HCT116 (cell line): Measurements from ENCODE around the gene CDKL4.

Source experiments
- EZH2 ChIP-seq: fragments of 200-600 bp; sonication (generic); IDR thresholded peaks from 2 replicates; pipeline ENCODE4 v1.6.1; 2017; ENCODE audit warnings: antibody characterized with exemption, mixed run types
- POLR2AphosphoS5 ChIP-seq: IDR thresholded peaks from 2 replicates; pipeline ENCODE4 v1.6.1; 2011; ENCODE audit warnings: mild to moderate bottlenecking, low read depth, low read length, moderate library complexity
- YY1 ChIP-seq: IDR thresholded peaks from 2 replicates; pipeline ENCODE4 v1.6.1; 2011; ENCODE audit warnings: low read length, low read depth, moderate library complexity, mild to moderate bottlenecking; ENCODE audit not compliant: insufficient replicate concordance; ENCODE audit errors: extremely low read depth
- ZFX ChIP-seq: fragments of 450-650 bp; IDR thresholded peaks from 2 replicates; pipeline ENCODE4 v1.6.1; 2017
- ZNF274 ChIP-seq: fragments of 200-500 bp; sonication (Bioruptor generic); IDR thresholded peaks from 2 replicates; pipeline ENCODE4 v1.6.1; 2014; ENCODE audit warnings: mild to moderate bottlenecking, low read depth, low read length, inconsistent platforms
- TF ChIP-seq, protein P1 (sequence below): IDR thresholded peaks from 2 replicates; pipeline ENCODE4 v1.6.1; 2011; ENCODE audit warnings: mild to moderate bottlenecking, low read length, moderate library complexity; ENCODE audit not compliant: insufficient replicate concordance; ENCODE audit errors: extremely low read depth
- TF ChIP-seq, protein P2 (sequence below), 3 experiments: fragments of 200-600 bp in 1 of 3; sonication (generic) in 1 of 3; IDR thresholded peaks in 2 of 3; conservative IDR thresholded peaks in 1 of 3; 2 replicates each; pipeline ENCODE4 v1.5.1; 2012 to 2017; ENCODE audit warnings: low read depth in 2 of 3, low read length in 2 of 3, antibody characterized with exemption in 1 of 3, borderline replicate concordance in 1 of 3, control low read depth in 1 of 3, mild to moderate bottlenecking in 1 of 3, mixed read lengths in 1 of 3, mixed run types in 1 of 3, moderate library complexity in 1 of 3; ENCODE audit not compliant: insufficient read depth in 1 of 3

DNA sequence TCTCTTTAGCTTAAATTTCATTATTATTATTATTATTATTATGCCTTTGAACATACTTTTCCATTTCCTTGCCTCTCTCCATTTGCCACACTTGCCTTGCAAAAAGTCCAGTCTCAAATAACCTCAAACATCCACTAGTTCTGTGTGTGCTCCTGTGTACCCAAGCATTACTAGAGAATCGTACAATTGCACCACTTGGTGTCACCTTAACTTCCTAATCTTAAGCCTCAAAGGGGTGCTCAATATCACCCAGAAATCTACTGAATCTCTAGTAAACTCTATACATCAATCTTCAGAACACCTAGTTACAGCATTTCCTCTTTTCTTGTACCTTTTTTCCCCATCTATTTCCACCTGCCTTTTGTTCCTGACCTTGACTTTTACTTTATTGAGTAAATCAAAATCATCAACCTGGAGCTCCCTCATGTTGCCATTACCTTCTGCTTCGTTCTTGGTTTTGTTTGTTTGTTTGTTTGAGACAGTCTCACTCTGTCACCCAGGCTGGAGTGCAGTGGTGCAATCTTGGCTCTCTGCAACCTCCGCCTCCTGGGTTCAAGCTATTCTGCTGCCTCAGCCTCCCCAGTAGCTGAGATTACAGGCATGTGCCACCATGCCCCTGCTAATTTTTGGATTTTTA is 110.4 kb downstream of the CDKL4 start:
- TF ChIP-seq POLR2AphosphoS5 (no peak), YY1 (no peak), ZFX (no peak), ZNF274 (no peak), EZH2 (no peak)
- TF ChIP-seq, protein P1, sequence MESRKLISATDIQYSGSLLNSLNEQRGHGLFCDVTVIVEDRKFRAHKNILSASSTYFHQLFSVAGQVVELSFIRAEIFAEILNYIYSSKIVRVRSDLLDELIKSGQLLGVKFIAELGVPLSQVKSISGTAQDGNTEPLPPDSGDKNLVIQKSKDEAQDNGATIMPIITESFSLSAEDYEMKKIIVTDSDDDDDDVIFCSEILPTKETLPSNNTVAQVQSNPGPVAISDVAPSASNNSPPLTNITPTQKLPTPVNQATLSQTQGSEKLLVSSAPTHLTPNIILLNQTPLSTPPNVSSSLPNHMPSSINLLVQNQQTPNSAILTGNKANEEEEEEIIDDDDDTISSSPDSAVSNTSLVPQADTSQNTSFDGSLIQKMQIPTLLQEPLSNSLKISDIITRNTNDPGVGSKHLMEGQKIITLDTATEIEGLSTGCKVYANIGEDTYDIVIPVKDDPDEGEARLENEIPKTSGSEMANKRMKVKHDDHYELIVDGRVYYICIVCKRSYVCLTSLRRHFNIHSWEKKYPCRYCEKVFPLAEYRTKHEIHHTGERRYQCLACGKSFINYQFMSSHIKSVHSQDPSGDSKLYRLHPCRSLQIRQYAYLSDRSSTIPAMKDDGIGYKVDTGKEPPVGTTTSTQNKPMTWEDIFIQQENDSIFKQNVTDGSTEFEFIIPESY, result no peak
- TF ChIP-seq, protein P2, sequence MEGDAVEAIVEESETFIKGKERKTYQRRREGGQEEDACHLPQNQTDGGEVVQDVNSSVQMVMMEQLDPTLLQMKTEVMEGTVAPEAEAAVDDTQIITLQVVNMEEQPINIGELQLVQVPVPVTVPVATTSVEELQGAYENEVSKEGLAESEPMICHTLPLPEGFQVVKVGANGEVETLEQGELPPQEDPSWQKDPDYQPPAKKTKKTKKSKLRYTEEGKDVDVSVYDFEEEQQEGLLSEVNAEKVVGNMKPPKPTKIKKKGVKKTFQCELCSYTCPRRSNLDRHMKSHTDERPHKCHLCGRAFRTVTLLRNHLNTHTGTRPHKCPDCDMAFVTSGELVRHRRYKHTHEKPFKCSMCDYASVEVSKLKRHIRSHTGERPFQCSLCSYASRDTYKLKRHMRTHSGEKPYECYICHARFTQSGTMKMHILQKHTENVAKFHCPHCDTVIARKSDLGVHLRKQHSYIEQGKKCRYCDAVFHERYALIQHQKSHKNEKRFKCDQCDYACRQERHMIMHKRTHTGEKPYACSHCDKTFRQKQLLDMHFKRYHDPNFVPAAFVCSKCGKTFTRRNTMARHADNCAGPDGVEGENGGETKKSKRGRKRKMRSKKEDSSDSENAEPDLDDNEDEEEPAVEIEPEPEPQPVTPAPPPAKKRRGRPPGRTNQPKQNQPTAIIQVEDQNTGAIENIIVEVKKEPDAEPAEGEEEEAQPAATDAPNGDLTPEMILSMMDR (IDR thresholded peaks at IDR 0.05 in 2 of 3, conservative IDR thresholded peaks at IDR 0.05 in 1 of 3; ENCODE audit: borderline replicate concordance in 1 of 3, insufficient read depth in 1 of 3, low read depth in 2 of 3, low read length in 2 of 3), result no peak
